Esophagus squamous epithelium (tissue), 4 donors: ENCODE results near the gene LARGE1.

ENCODE experiments used
- CTCF ChIP-seq, 6 experiments: fragments of 450-650 bp in 4 of 6; fragments of 200-600 bp in 2 of 6; sonication (generic) in 2 of 6; IDR thresholded peaks; one replicate each; pipeline ENCODE4 v1.5.1; 2016 to 2019; ENCODE audit warnings: antibody characterized with exemption in 6 of 6, mild to moderate bottlenecking in 4 of 6, moderate library complexity in 4 of 6
- POLR2A ChIP-seq, 4 donors: fragments of 450-650 bp; IDR thresholded peaks; one replicate each; pipeline ENCODE4 v1.6.1; 2017; ENCODE audit warnings: antibody characterized with exemption in 4 of 4, mild to moderate bottlenecking in 4 of 4, moderate library complexity in 3 of 4

- TF ChIP-seq CTCF (IDR thresholded peaks at IDR 0.05) (no peak), POLR2A (IDR thresholded peaks at IDR 0.05) (no peak)
These were observed 530.3 kb downstream of the LARGE1 start for GRCh38 chr22:33389936-33390335.
